KBM-7 (cell line): ENCODE results near the gene GFER.
"Not testable (repeated sequence)": the region's sequence is repeated elsewhere in the genome, so short reads cannot be mapped to it uniquely, and the experiment has no call there.

Experiments
- DNase-seq: peaks from one replicate; pipeline ENCODE4 v3.0.0-alpha.2; 2015
- in situ Hi-C: fragments of 300-500 bp; cut with MboI; formaldehyde crosslinking; loops from 2 replicates; pipeline ENCODE4 v1.14.3; 2020; ENCODE audit warnings: low sequenced_read_pairs, low pct_unique_long_range_greater_than_20kb, mixed read lengths

The GFER gene

DNA sequence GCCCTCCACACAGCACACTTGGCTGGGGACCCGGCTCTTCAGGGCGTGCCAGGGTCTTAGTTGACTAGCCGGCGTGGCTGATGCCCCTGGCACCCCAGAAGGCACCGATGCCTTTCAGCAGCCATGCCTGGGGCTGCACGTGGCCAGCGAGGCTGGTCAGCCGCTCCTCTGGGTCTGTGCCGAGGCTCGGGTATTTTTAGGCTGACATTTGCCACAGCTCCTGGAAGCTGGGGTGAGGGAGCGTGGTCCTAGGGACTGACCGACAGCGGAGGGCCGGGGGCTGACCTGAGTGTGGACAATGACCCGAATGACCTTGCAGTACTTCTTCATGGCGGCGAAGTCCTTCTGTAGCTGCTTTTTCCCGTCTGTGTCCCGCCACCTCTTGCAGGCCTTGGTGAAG lies 33.4 kb upstream of the GFER start:
- in situ Hi-C loops = no loop called here
- no peak for DNase-seq

DNA sequence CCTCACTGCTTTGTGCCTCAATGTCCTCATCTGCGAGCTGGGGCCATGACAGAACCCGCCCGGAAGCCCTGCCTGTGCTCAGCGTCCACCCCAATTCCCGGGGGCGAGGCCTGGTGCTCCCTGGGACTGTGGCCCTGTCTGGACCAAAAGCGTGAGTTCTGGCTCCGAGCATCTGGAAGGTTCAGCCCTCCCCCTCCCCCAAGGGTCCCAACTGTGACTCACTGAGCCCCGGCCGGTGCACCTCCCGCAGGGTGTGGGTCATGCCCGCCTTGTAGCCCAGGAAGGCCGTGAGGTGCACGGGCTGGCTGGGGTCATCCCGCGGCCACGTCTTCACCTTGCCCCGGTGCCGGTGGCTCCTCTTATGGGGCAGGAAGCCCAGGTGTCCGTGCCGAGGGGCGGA lies 30.3 kb upstream of the GFER start:
- DNase-seq = no peak
- in situ Hi-C loops = no loop called here

DNA sequence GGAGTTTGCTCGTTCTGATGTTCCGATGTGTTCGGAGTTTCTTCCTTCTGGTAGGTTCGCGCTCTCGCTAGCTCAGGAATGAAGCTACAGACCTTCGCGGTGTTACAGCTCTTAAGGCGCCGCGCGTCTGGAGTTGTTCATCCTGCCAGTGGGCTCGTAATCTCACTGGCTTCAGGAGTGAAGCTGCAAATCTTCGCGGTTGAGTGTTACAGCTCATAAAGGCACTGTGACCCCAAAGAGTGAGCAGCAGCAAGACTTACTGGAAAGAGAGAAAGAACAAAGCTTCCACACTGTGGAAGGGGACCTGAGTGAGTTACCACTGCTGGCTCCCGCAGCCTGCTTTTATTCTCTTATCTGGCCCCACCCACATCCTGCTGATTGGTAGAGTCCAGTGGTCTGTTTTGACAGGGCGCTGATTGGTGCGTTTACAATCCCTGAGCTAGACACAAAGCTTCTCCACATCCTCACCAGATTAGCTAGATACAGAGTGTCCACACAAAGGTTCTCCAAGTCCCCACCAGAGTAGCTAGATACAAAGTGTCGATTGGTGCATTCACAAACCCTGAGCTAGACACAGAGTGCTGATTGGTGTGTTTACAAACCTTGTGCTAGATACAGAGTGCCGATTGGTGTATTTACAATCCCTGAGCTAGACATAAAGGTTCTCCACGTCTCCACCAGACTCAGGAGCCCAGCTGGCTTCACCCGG lies 26.4 kb upstream of the GFER start:
- in situ Hi-C loops, DNase-seq: not testable (repeated sequence)

DNA sequence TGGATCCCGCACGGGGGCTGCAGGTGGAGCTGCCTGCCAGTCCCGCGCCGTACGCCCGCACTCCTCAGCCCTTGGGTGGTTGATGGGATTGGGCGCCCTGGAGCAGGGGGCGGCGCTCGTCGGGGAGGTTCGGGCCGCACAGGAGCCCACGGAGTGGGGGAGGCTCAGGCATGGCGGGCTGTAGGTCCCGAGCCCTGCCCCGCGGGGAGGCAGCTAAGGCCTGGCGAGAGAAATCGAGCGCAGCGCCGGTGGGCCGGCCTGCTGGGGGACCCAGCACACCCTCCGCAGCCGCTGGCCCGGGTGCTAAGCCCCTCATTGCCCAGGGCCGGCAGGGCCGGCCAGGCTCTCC lies 25.9 kb upstream of the GFER start:
- in situ Hi-C loops, DNase-seq: not testable (repeated sequence)

DNA sequence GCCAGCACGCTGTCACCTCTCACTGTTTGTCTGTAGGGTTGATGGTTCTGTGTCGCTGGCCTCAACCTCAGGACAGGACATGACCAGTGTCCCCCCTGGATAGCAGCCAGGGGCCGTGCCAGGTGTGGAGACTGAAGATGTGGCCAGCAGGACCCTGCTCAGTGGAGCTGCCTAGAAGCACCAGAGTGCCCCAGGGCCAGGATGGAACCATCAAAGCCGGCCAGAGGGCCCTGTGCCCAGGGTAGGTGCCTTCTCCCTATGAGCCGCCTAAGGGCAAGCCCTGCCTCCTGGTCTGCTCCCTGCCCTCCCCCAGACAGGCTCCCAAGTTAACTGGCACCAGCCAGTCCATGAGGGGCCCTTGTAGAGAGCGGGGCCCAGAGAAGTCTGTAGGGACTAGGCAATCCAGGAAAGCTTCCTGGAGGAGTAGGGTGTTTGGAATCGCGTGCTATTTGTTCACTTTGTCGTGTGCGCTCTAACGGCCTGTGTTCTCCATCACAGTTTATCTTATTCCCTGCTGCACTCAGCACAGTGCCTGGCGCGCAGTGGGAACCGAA lies 25.2 kb upstream of the GFER start:
- no peak for DNase-seq
- in situ Hi-C loops = no loop called here

DNA sequence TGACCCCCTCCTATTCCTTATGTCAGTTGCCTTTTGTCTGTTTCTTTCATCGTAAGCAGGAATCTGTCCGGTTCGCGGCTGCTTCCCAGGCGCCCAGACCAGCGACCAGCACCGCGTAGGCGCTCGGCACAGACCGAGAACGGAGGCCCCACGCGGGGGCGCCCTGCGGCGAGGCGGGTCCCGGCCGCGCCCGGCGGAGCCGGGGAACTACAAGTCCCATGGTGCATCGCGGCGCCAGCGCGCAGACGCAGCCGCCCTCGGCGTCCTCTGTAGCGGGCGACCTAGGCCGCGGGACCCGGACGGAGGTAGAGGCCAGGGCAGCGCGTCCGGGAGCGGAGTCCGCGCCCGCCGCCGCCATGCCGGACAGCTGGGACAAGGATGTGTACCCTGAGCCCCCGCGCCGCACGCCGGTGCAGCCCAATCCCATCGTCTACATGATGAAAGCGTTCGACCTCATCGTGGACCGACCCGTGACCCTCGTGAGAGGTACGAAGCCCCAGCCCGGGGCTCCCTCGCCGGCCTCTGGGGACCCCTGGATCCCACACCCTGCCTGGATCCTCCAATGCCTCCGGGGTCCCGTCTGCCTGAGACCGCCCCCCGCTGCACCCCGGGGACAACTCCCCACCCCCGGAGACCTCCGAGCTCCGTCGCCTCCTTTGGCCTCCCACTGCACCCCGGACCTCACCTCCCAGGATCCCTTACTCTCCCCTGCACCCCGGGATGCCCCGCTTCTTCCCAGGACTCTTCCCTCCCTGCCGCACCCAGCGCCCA lies 24.5 kb upstream of the GFER start, which contains the start of gene NDUFB10:
Gene NDUFB10, plus strand, starts transcription at position 270 of the 771 bp plus-strand sequence. Its CDS starts 87 bp downstream, at position 357.
- in situ Hi-C loops = no loop called here
- peak; percentile 86 for DNase-seq

DNA sequence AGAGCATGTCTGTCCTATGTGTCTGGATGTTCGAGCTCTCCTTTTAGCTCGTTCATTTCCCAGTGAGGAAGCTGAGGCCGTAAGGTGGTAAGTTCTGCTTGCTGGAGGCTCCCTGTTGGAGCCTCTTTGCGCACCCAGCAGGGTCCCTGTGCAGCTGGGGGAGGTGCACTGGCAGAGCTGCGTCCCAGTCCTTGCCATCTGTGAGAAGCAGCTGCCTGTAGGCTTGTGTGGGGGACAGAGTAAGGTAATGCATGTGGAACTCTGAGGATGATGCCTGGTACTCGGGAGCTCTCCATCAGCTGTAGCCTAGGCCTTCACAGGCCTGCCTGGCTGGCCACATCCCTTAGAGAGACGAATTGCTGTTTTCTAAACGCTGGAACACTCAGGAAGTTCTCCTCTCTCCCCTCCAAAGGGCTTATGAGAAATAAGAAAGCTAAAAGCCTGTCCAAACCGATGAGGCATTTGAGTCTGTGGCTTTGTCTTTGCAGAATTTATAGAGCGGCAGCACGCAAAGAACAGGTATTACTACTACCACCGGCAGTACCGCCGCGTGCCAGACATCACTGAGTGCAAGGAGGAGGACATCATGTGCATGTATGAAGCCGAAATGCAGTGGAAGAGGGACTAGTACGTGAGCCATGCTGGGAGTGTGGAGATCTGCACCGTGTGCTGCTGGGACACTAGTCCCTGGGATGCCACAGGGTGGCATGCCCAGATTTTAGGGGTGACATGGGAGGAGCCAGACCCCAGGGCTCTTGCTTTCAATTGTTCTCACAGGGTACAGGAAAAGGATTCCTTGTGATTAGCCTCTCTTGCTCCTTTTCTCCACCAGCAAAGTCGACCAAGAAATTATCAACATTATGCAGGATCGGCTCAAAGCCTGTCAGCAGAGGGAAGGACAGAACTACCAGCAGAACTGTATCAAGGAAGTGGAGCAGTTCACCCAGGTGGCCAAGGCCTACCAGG lies 23.0 kb upstream of the GFER start:
- in situ Hi-C loops = no loop called here
- DNase-seq = peak; percentile 80

DNA sequence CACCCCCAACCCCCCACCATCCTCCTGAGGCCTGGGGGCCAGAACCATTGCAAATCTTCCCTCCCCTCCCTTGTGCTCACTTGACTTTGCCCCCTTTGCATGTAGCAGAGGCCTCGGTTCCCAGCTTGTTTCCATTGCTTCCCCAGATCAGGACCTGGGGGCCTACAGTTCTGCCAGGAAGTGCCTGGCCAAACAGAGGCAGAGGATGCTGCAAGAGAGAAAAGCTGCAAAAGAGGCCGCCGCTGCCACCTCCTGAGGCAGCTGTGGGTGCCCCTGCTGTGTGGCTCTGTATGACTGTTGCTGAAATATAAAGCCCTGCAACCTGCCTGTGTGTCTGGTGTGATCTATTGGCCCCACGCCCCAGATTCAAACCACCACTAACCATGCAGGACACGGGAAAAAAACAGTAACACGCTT lies 22.3 kb upstream of the GFER start:
- peak; percentile 43 for DNase-seq
- in situ Hi-C loops = no loop called here

DNA sequence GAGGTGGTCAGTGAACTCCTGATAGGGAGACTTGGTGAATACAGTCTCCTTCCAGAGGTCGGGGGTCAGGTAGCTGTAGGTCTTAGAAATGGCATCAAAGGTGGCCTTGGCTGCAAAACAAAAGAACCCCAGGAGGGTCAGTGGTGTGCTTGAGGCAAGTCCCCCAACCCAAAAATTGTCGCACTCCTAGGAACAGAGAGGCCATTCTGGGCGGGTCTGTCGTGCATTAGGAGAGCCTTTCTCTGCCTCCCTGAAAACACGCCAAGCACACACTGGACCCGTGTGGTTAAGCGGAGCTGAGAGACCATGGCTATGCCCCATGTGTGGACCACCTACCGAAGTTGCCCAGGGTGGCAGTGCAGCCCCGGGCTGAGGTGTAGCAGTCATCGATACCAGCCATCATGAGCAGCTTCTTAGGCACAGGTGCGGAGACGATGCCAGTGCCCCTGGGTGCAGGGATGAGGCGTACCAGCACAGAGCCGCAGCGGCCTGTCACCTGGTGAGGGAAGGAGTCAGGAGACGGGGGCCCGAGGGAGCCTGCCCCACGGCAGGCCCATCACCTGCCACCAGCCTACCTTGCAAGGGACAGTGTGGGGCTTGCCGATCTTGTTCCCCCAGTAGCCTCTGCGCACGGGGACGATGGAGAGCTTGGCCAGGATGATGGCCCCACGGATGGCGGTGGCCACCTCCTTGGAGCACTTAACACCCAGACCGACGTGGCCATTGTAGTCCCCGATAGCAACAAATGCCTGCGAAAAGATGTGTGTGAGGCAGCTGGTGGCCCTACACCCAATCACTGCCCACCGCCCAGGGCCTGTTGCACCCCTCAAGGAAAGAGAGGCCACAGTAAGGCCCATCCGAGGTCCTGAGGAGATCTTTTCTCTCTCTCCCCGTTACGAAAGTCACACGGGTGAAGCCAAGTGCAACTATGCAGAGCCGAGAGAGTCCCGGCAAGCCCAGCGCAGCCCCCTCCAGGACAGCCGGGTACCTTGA lies 21.5 kb upstream of the GFER start:
- DNase-seq, in situ Hi-C loops: not testable (repeated sequence)

DNA sequence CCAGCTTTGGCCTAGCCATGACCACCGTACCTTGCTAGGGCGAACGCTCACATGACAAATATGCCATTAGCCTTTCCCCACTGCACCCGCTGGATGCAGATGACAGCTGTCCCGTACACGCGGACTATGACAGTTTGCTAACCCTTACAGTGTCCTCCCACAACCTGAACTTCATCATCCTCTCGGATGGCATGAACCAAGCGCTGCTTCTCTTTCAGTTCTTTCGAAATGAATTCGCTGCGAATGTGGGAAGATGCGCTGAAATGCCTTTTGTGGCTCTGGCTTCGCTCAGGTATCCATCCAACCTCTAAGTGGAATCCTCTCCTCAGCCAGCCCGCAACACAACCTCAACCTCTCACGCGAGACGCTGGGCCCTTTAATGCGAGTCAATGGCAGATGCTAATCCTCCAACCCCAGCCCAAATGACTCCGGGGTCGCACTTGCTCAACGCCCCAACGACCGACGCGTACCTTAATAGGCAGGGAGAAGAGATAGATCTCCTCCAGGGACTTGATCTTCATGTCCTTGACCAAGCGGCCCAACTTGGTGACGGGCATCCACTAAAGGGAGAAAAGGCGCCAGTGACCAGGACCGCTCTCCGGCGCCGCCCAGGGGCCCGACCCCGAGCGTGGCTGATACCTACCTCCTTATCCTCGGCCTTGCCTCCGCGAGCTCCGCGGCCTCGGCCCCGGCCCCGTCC lies 20.0 kb upstream of the GFER start:
- DNase-seq = peak; percentile 50
- in situ Hi-C loops = no loop called here

DNA sequence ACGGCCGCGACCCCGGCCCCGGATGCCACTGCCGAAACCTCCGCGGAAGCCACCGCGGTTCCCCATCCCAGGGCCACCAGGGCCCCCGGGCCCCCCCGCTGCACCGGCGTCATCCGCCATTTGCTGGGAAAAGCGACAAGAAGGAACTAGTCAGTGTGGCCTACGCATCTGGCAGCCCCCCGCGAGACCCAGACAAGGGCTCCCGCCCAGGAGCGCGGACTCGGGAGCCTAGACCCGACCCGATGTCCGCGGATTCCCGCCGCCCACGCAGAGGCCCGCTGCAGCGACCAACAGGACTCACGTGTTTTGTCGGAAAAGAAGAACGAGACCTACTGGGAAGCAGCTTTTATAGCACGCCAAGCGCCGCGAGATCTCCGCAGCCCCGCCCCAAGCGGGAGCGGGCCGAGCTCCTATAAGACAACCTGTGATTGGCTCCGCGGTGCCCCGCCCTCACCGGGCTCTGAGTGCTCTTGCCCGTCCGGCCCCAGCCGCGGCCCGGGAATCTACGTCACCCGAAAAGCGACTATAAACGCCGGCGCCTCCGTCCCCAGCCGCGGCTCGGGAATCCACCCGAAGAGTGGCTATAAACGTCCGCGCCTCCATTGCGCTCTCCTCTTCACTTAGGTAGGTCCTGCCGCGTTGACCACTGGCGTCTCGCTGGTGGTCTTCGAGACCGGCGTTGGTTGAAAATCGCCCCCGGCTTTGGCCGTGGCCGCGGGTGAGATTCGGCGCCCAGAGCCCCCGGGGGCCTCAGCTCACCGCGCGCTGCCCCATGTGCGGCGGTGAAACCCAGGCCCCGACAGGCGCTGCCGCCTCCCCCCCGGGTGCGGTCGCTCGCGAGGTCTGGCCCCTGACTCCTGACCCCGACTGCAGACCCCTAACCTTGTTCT lies 19.2 kb upstream of the GFER start, which contains the start of gene RPS2:
Gene RPS2, minus strand, starts transcription at position 321 of the 890 bp plus-strand sequence. Its CDS starts 201 bp downstream, at position 120.
- in situ Hi-C loops = no loop called here
- DNase-seq = peak; percentile 97

DNA sequence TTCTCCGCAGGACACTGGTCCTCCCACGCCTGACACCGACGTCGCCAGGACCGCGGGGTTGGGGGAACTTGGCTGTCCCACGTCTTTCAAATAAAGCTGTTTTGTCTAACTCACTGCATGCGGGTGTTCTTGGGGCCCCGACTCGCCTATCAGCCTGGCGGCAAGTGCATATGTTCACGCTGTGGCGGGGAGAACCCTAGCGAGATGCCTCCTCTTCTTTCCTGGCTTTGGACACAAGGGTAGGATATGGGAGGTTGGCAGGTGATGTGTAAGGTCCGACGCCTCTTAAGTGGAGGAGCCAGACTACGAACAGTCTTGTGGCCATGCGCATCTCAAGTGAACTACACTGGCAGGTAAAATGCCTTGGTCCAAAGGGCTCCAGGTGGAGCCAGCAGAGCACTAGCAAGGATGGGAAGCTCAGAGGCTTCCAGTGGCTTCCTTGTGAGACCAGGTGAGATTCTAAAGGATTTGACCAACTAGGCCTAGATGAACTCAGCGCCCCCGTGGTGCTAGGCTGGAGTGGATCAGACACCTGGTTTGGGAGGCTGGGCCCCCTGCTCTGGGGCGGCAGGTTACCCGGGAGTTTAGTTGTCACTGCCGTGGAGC lies 18.5 kb upstream of the GFER start:
- no peak for DNase-seq
- in situ Hi-C loops = no loop called here

DNA sequence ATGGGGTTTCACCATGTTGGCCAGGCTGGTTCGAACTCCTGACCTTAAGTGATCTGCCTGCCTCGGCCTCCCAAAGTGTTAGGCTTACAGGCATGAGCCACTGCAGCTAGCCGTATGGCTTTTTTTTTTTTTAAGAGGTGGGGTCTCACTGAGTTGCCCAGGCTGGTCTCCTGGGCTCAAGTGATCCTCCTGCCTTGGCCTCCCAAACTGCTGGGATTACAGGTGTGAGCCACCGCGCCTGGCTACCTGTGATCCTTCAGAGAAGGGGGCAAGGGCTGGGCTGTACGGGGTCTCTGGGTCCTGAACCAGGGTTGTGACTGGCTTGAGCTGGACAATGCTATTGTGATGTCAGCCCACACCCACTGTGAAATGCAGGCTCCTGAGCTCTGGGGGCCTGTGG lies 17.5 kb upstream of the GFER start, which contains the start of gene RNF151:
Gene RNF151, plus strand, starts transcription at position 397 of the 400 bp plus-strand sequence. CDS start 26 bp downstream, outside the sequence.
- DNase-seq = no peak
- in situ Hi-C loops = no loop called here

DNA sequence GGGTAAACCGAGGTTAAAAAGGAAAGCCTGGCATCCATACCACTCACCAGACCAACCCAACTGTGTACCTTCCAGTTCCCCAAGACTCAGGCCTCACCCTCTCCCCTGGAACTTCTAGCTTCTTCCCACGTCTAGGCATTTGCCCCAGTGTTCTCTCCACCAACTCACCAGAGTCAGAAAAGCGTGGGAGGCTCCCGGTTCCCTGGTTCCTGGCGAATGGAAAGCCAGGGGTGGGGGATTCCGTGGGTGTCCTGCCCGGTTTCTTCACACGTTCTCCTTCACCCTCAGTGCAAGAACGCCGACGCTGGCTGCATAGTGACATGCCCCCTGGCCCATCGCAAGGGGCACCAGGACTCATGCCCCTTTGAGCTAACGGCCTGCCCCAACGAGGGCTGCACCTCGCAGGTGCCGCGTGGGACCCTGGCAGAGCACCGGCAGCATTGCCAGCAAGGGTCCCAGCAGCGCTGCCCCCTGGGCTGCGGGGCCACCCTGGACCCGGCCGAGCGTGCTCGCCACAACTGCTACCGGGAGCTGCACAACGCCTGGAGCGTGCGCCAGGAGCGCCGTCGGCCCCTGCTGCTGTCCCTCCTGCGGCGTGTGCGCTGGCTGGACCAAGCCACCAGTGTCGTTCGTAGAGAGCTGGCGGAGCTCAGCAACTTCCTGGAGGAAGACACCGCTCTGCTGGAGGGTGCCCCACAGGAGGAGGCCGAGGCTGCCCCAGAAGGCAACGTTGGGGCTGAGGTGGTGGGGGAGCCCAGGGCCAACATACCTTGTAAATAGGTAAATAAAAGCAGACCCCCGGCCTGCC lies 15.6 kb upstream of the GFER start:
- DNase-seq = no peak
- in situ Hi-C loops = no loop called here

DNA sequence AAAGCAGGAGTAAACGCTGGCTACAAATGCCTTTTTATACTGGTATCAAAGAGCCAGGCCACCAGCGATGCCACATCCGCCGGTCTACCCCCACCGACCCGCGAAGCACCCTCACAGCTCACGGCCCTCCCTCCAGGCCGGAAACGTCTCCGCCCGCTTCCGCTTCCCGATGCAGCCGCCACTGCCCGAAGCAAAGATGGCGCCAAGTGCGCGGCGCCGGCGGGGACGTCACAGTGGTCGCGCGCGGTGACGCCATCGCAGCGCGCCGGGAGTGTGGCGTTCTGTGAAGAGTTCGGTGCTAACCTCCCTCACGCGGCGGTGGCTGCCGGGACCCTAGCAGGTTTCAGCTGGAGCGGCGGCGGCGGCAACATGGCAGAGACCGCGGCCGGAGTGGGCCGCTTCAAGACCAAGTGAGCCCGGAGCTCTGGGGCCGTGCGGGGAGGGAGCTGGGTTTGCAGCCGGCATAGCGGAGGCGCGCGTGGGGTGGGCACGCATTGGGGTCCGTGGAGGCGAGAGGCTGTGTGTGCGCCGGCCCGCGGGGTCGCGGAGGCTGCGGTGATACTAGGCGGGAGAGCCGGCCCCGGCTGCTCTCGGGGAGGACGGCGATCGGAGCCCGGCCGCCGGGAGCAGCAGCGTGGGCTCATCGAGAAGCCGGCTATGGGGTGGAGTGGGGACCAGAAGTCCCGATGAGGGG lies 12.1 kb upstream of the GFER start, which contains the start of gene TBL3:
Gene TBL3, plus strand, starts transcription at position 258 of the 694 bp plus-strand sequence. Its CDS starts 112 bp downstream, at position 370.
- DNase-seq = peak; percentile 97
- in situ Hi-C loops = no loop called here
